GM23338 (cell line): Measurements from ENCODE around the gene SLC2A4RG.

Experiments used
- CREB1 ChIP-seq: fragments of 250-450 bp; sonication (Bioruptor Pico); IDR thresholded peaks from 2 replicates; pipeline ENCODE4 v1.5.0; 2020; ENCODE audit warnings: low read depth, mild to moderate bottlenecking, moderate library complexity
- EZH2 ChIP-seq: fragments of 200-600 bp; sonication (generic); IDR thresholded peaks from one replicate; pipeline ENCODE4 v1.8.0; 2017; ENCODE audit warnings: antibody characterized with exemption, mild to moderate bottlenecking, low read depth; ENCODE audit not compliant: unreplicated experiment
- EZH2phosphoT487 ChIP-seq: fragments of 200-600 bp; sonication (generic); IDR thresholded peaks from one replicate; pipeline ENCODE4 v1.8.1; 2018; ENCODE audit warnings: antibody characterized with exemption; ENCODE audit not compliant: unreplicated experiment
- JUNB ChIP-seq: IDR thresholded peaks from one replicate; pipeline ENCODE4 v1.6.1; 2016; ENCODE audit warnings: antibody characterized with exemption; ENCODE audit not compliant: unreplicated experiment
- NANOG ChIP-seq: IDR thresholded peaks from 2 replicates; pipeline ENCODE4 v1.6.1; 2016; ENCODE audit warnings: antibody characterized with exemption, borderline replicate concordance
- POLR2AphosphoS5 ChIP-seq: IDR thresholded peaks from 2 replicates; pipeline ENCODE4 v1.6.1; 2016; ENCODE audit warnings: antibody characterized with exemption, low read depth
- STAT1 ChIP-seq: IDR thresholded peaks from one replicate; pipeline ENCODE4 v1.6.1; 2016; ENCODE audit warnings: antibody characterized with exemption; ENCODE audit not compliant: unreplicated experiment
- ZNF114 ChIP-seq: fragments of 250-450 bp; sonication (Bioruptor Pico); IDR thresholded peaks from 2 replicates; pipeline ENCODE4 v1.5.0; 2020; ENCODE audit warnings: mild to moderate bottlenecking, moderate library complexity
- ZNF331 ChIP-seq: fragments of 250-450 bp; sonication (Bioruptor Pico); IDR thresholded peaks from 2 replicates; pipeline ENCODE4 v1.5.0; 2020; ENCODE audit warnings: low read depth, mild to moderate bottlenecking, moderate library complexity
- TF ChIP-seq, protein P1 (sequence below), 2 experiments: fragments of 200-600 bp in 1 of 2; sonication (generic) in 1 of 2; conservative IDR thresholded peaks; 2 replicates each; pipeline versions ENCODE4 v1.5.1 to v1.6.1; 2016 to 2017; ENCODE audit warnings: antibody characterized with exemption in 2 of 2, low read depth in 2 of 2, mild to moderate bottlenecking in 2 of 2, moderate library complexity in 1 of 2
- TF ChIP-seq, protein P2 (sequence below): IDR thresholded peaks from one replicate; pipeline ENCODE4 v1.6.1; 2018; ENCODE audit warnings: antibody characterized with exemption; ENCODE audit not compliant: unreplicated experiment
- TF ChIP-seq, protein P3 (sequence below): IDR thresholded peaks from 2 replicates; pipeline ENCODE4 v1.6.1; 2016; ENCODE audit warnings: antibody characterized with exemption
- TF ChIP-seq, protein P4 (sequence below): fragments of 250-450 bp; sonication (Bioruptor Pico); IDR thresholded peaks from 2 replicates; pipeline ENCODE4 v1.5.0; 2020; ENCODE audit warnings: mild to moderate bottlenecking, moderate library complexity

DNA sequence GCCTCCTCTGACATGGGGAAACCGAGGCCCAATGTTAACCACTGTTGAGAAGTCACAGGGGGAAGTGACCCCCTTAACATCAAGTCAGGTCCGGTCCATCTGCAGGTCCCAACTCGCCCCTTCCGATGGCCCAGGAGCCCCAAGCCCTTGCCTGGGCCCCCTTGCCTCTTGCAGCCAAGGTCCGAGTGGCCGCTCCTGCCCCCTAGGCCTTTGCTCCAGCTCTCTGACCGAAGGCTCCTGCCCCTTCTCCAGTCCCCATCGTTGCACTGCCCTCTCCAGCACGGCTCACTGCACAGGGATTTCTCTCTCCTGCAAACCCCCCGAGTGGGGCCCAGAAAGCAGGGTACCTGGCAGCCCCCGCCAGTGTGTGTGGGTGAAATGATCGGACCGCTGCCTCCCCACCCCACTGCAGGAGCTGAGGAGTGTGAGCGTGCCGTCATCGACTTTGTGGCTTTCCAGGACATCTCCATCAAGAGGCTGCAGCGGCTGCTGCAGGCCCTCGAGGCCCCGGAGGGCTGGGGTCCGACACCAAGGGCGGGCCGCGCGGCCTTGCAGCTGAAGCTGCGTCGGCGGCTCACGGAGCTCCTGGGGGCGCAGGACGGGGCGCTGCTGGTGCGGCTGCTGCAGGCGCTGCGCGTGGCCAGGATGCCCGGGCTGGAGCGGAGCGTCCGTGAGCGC lies 41.6 kb upstream of the SLC2A4RG start:
- TF ChIP-seq, protein P1, sequence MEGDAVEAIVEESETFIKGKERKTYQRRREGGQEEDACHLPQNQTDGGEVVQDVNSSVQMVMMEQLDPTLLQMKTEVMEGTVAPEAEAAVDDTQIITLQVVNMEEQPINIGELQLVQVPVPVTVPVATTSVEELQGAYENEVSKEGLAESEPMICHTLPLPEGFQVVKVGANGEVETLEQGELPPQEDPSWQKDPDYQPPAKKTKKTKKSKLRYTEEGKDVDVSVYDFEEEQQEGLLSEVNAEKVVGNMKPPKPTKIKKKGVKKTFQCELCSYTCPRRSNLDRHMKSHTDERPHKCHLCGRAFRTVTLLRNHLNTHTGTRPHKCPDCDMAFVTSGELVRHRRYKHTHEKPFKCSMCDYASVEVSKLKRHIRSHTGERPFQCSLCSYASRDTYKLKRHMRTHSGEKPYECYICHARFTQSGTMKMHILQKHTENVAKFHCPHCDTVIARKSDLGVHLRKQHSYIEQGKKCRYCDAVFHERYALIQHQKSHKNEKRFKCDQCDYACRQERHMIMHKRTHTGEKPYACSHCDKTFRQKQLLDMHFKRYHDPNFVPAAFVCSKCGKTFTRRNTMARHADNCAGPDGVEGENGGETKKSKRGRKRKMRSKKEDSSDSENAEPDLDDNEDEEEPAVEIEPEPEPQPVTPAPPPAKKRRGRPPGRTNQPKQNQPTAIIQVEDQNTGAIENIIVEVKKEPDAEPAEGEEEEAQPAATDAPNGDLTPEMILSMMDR (conservative IDR thresholded peaks at IDR 0.05; ENCODE audit: low read depth in 2 of 2), result no peak
- no peak for TF ChIP-seq CREB1 (CRISPR knock-in tag)
- no peak for TF ChIP-seq EZH2phosphoT487
- 0 out of 2 replicates have a peak, but pooled peaks have one; percentile 8 for TF ChIP-seq POLR2AphosphoS5
- TF ChIP-seq, protein P2, sequence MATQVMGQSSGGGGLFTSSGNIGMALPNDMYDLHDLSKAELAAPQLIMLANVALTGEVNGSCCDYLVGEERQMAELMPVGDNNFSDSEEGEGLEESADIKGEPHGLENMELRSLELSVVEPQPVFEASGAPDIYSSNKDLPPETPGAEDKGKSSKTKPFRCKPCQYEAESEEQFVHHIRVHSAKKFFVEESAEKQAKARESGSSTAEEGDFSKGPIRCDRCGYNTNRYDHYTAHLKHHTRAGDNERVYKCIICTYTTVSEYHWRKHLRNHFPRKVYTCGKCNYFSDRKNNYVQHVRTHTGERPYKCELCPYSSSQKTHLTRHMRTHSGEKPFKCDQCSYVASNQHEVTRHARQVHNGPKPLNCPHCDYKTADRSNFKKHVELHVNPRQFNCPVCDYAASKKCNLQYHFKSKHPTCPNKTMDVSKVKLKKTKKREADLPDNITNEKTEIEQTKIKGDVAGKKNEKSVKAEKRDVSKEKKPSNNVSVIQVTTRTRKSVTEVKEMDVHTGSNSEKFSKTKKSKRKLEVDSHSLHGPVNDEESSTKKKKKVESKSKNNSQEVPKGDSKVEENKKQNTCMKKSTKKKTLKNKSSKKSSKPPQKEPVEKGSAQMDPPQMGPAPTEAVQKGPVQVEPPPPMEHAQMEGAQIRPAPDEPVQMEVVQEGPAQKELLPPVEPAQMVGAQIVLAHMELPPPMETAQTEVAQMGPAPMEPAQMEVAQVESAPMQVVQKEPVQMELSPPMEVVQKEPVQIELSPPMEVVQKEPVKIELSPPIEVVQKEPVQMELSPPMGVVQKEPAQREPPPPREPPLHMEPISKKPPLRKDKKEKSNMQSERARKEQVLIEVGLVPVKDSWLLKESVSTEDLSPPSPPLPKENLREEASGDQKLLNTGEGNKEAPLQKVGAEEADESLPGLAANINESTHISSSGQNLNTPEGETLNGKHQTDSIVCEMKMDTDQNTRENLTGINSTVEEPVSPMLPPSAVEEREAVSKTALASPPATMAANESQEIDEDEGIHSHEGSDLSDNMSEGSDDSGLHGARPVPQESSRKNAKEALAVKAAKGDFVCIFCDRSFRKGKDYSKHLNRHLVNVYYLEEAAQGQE, result no peak
- TF ChIP-seq EZH2, result no peak
- TF ChIP-seq, protein P3, sequence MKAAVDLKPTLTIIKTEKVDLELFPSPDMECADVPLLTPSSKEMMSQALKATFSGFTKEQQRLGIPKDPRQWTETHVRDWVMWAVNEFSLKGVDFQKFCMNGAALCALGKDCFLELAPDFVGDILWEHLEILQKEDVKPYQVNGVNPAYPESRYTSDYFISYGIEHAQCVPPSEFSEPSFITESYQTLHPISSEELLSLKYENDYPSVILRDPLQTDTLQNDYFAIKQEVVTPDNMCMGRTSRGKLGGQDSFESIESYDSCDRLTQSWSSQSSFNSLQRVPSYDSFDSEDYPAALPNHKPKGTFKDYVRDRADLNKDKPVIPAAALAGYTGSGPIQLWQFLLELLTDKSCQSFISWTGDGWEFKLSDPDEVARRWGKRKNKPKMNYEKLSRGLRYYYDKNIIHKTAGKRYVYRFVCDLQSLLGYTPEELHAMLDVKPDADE, result no peak
- no peak for TF ChIP-seq NANOG
- no peak for TF ChIP-seq ZNF331
- TF ChIP-seq, protein P4, sequence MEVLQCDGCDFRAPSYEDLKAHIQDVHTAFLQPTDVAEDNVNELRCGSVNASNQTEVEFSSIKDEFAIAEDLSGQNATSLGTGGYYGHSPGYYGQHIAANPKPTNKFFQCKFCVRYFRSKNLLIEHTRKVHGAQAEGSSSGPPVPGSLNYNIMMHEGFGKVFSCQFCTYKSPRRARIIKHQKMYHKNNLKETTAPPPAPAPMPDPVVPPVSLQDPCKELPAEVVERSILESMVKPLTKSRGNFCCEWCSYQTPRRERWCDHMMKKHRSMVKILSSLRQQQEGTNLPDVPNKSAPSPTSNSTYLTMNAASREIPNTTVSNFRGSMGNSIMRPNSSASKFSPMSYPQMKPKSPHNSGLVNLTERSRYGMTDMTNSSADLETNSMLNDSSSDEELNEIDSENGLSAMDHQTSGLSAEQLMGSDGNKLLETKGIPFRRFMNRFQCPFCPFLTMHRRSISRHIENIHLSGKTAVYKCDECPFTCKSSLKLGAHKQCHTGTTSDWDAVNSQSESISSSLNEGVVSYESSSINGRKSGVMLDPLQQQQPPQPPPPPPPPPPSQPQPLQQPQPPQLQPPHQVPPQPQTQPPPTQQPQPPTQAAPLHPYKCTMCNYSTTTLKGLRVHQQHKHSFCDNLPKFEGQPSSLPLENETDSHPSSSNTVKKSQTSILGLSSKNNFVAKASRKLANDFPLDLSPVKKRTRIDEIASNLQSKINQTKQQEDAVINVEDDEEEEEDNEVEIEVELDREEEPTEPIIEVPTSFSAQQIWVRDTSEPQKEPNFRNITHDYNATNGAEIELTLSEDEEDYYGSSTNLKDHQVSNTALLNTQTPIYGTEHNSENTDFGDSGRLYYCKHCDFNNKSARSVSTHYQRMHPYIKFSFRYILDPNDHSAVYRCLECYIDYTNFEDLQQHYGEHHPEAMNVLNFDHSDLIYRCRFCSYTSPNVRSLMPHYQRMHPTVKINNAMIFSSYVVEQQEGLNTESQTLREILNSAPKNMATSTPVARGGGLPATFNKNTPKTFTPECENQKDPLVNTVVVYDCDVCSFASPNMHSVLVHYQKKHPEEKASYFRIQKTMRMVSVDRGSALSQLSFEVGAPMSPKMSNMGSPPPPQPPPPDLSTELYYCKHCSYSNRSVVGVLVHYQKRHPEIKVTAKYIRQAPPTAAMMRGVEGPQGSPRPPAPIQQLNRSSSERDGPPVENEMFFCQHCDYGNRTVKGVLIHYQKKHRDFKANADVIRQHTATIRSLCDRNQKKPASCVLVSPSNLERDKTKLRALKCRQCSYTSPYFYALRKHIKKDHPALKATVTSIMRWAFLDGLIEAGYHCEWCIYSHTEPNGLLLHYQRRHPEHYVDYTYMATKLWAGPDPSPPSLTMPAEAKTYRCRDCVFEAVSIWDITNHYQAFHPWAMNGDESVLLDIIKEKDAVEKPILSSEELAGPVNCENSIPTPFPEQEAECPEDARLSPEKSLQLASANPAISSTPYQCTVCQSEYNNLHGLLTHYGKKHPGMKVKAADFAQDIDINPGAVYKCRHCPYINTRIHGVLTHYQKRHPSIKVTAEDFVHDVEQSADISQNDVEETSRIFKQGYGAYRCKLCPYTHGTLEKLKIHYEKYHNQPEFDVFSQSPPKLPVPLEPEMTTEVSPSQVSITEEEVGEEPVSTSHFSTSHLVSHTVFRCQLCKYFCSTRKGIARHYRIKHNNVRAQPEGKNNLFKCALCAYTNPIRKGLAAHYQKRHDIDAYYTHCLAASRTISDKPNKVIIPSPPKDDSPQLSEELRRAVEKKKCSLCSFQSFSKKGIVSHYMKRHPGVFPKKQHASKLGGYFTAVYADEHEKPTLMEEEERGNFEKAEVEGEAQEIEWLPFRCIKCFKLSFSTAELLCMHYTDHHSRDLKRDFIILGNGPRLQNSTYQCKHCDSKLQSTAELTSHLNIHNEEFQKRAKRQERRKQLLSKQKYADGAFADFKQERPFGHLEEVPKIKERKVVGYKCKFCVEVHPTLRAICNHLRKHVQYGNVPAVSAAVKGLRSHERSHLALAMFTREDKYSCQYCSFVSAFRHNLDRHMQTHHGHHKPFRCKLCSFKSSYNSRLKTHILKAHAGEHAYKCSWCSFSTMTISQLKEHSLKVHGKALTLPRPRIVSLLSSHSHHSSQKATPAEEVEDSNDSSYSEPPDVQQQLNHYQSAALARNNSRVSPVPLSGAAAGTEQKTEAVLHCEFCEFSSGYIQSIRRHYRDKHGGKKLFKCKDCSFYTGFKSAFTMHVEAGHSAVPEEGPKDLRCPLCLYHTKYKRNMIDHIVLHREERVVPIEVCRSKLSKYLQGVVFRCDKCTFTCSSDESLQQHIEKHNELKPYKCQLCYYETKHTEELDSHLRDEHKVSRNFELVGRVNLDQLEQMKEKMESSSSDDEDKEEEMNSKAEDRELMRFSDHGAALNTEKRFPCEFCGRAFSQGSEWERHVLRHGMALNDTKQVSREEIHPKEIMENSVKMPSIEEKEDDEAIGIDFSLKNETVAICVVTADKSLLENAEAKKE (CRISPR knock-in tag), result no peak
- TF ChIP-seq JUNB, result no peak
- TF ChIP-seq STAT1, result no peak
- TF ChIP-seq ZNF114 (CRISPR knock-in tag), result no peak
